ENCODE data around the gene DR1. TPM values are rescaled to one million over a fixed set of nuclear protein-coding genes. Genes with fewer than 3 reads are reported as not detected.

The DR1 gene
- total RNA-seq, 4 donors from 2014 or later, result 19.5 to 83.1 (median 46.1) TPM

GRCh38 chr1:93306920-93307319, 38.8 kb upstream of the DR1 start:
- intact Hi-C loops (cut with DNase I; ENCODE audit: low total_unique reads), result no loop called here
- no peaks in the 10 kb centered on the region for H3K27me3 ChIP-seq
- H3K27ac ChIP-seq, result no peak overlapping the region
- no peak overlapping the region for H3K4me3 ChIP-seq
- TF ChIP-seq POLR2A (IDR thresholded peaks at IDR 0.05) (no peak), CTCF (IDR thresholded peaks at IDR 0.05) (no peak)
- H3K4me1 ChIP-seq, result no peaks in the 10 kb centered on the region
- no peak for DNase-seq
- no peaks in the 10 kb centered on the region for H3K36me3 ChIP-seq
- no peaks in the 10 kb centered on the region for H3K9me3 ChIP-seq

- Histone ChIP-seq H3K4me1 (no peaks in the 10 kb centered on the region), H3K27me3 (no peaks in the 10 kb centered on the region), H3K4me3 (no peak overlapping the region), H3K36me3 (no peaks in the 10 kb centered on the region), H3K9me3 (no peaks in the 10 kb centered on the region), H3K27ac (no peak overlapping the region)
- no peak for DNase-seq
- intact Hi-C loops (cut with DNase I; ENCODE audit: low total_unique reads), result no loop called here
- TF ChIP-seq CTCF (IDR thresholded peaks at IDR 0.05), result no peak
Observed at GRCh38 chr1:93313026-93313425, 32.7 kb upstream of the DR1 start.

- Histone ChIP-seq H3K4me3 (no peak overlapping the region), H3K36me3 (no peaks in the 10 kb centered on the region), H3K4me1 (no peaks in the 10 kb centered on the region), H3K27ac (no peak overlapping the region), H3K27me3 (no peaks in the 10 kb centered on the region), H3K9me3 (no peaks in the 10 kb centered on the region)
- TF ChIP-seq POLR2A (IDR thresholded peaks at IDR 0.05), result no peak
- no peak for DNase-seq
- intact Hi-C loops (cut with DNase I; ENCODE audit: low total_unique reads), result no loop called here
Observed at GRCh38 chr1:93317207-93317606, 28.5 kb upstream of the DR1 start.

- DNase-seq, result no peak
- Histone ChIP-seq H3K4me3 (no peak overlapping the region), H3K27me3 (no peaks in the 10 kb centered on the region), H3K27ac (no peak overlapping the region), H3K4me1 (no peaks in the 10 kb centered on the region), H3K36me3 (no peaks in the 10 kb centered on the region), H3K9me3 (no peaks in the 10 kb centered on the region)
- TF ChIP-seq CTCF (IDR thresholded peaks at IDR 0.05) (no peak), POLR2A (IDR thresholded peaks at IDR 0.05) (no peak)
- intact Hi-C loops (cut with DNase I; ENCODE audit: low total_unique reads), result no loop called here
Observed at GRCh38 chr1:93317943-93318342, 27.8 kb upstream of the DR1 start.

- TF ChIP-seq POLR2A (IDR thresholded peaks at IDR 0.05) (no peak), CTCF (IDR thresholded peaks at IDR 0.05) (no peak)
- Histone ChIP-seq H3K27ac (no peak overlapping the region), H3K4me3 (no peak overlapping the region), H3K9me3 (no peaks in the 10 kb centered on the region), H3K27me3 (no peaks in the 10 kb centered on the region), H3K4me1 (no peaks in the 10 kb centered on the region), H3K36me3 (no peaks in the 10 kb centered on the region)
- no peak for DNase-seq
- intact Hi-C loops (cut with DNase I; ENCODE audit: low total_unique reads), result no loop called here
Observed at GRCh38 chr1:93321720-93322119, 24.0 kb upstream of the DR1 start.

GRCh38 chr1:93322349-93322748, 23.4 kb upstream of the DR1 start:
- H3K4me3 ChIP-seq, result no peak overlapping the region
- no peak for TF ChIP-seq CTCF (IDR thresholded peaks at IDR 0.05)
- no peak for TF ChIP-seq POLR2A (IDR thresholded peaks at IDR 0.05)
- no peaks in the 10 kb centered on the region for H3K27me3 ChIP-seq
- intact Hi-C loops (cut with DNase I; ENCODE audit: low total_unique reads), result no loop called here
- H3K4me1 ChIP-seq, result no peaks in the 10 kb centered on the region
- no peaks in the 10 kb centered on the region for H3K36me3 ChIP-seq
- H3K27ac ChIP-seq, result no peak overlapping the region
- DNase-seq, result no peak
- no peaks in the 10 kb centered on the region for H3K9me3 ChIP-seq
